K562 (cell line): ENCODE results near the gene CTSS. TPM values are rescaled to one million over a fixed set of nuclear protein-coding genes. Genes with fewer than 3 reads are reported as not detected.
A peak's percentile ranks its signal among the peaks of the same experiment; 100 is the strongest.

Experiments used
- ATAC-seq: fragments of 200-7000 bp; cut with Tn5 transposase; 3 replicates; pipeline ENCODE4 v1.9.1; 2020; ENCODE audit warnings: moderate library complexity
- BruUV-seq: library from RNA; stranded (reverse); fragments of 400-500 nt; replicated peaks from 2 replicates; lab custom pipeline; 2021; lab: Mats Ljungman, UMichigan
- CTCF ChIA-PET: fragments of 300-600 bp; formaldehyde crosslinking; extraction: SDS; loops from one replicate; lab custom pipeline; 2021; ENCODE audit warnings: low intra/inter-chr PET ratio; lab: Yijun Ruan, JAX
- POLR2A ChIA-PET: fragments of 300-600, 350-650 bp; sonication (Branson Sonifier 250); formaldehyde crosslinking; extraction: SDS; loops from one replicate; lab custom pipeline; 2021; ENCODE audit warnings: antibody characterized with exemption, inconsistent platforms; lab: Yijun Ruan, JAX
- DNase-seq, 4 experiments: peaks; one replicate each; pipeline versions ENCODE4 v3.0.0 to v3.0.0-alpha.2; 2011 to 2018; ENCODE audit warnings: low spot score in 3 of 4, mixed read lengths in 3 of 4; ENCODE audit errors: extremely low read depth in 1 of 4
- FAIRE-seq: peaks from 2 replicates; lab custom pipeline; 2011; peaks lifted over from hg19 to GRCh38; lab: Jason Lieb, UNC
- H2AFZ ChIP-seq: 2 replicates; pipeline ENCODE4 v1.6.0; 2011; ENCODE audit warnings: low read depth, low read length, control low read depth, inconsistent platforms
- H3K27ac ChIP-seq: fragments of 200-600 bp; 3 replicates; pipeline ENCODE4 v1.8.0; 2011; ENCODE audit warnings: low read depth, mild to moderate bottlenecking, control low read depth, inconsistent platforms, low read length, moderate library complexity, mixed read lengths; ENCODE audit errors: extremely low read depth
- H3K27me3 ChIP-seq, 2 experiments: fragments of 300-600 bp in 1 of 2; 2 replicates in 1 of 2; 3 replicates in 1 of 2; pipeline versions ENCODE4 v1.6.0 to v1.8.0; 2011; ENCODE audit warnings: inconsistent platforms in 2 of 2, low read length in 2 of 2, mild to moderate bottlenecking in 1 of 2, mixed read lengths in 1 of 2, moderate library complexity in 1 of 2; ENCODE audit not compliant: control insufficient read depth in 2 of 2, insufficient read depth in 2 of 2
- H3K36me3 ChIP-seq: fragments of 300-600 bp; 3 replicates; pipeline ENCODE4 v1.8.0; 2011; ENCODE audit warnings: mild to moderate bottlenecking, low read length, inconsistent platforms; ENCODE audit not compliant: control insufficient read depth, insufficient read depth
- H3K4me1 ChIP-seq, 2 experiments: fragments of 200-600 bp in 1 of 2; replicated peaks in 1 of 2; 2 replicates in 1 of 2; 3 replicates in 1 of 2; pipeline versions ENCODE4 v1.5.1 to v1.8.0; 2011; ENCODE audit warnings: inconsistent platforms in 2 of 2, low read length in 2 of 2, mild to moderate bottlenecking in 1 of 2, mixed read lengths in 1 of 2, moderate library complexity in 1 of 2; ENCODE audit not compliant: control insufficient read depth in 2 of 2, insufficient read depth in 2 of 2
- H3K4me2 ChIP-seq: 2 replicates; pipeline ENCODE4 v1.6.1; 2011; ENCODE audit warnings: low read length, control low read depth, inconsistent platforms, mixed read lengths; ENCODE audit not compliant: insufficient read depth
- H3K4me3 ChIP-seq: fragments of 200-600 bp; sonication (generic), shearing (Covaris generic); 2 replicates; pipeline ENCODE4 v1.5.1; 2016; ENCODE audit warnings: control low read depth, inconsistent platforms
- H3K79me2 ChIP-seq: fragments of 200-600 bp; 3 replicates; pipeline ENCODE4 v1.8.0; 2011; ENCODE audit warnings: low read length, inconsistent platforms; ENCODE audit not compliant: control insufficient read depth, insufficient read depth
- H3K9ac ChIP-seq, 2 experiments: 2 replicates each; pipeline versions ENCODE4 v1.6.0 to v1.6.1; 2011; ENCODE audit warnings: low read depth in 2 of 2, low read length in 2 of 2, control low read depth in 1 of 2, inconsistent platforms in 1 of 2, mild to moderate bottlenecking in 1 of 2, mixed read lengths in 1 of 2; ENCODE audit not compliant: insufficient read depth in 1 of 2
- H3K9me1 ChIP-seq: one replicate; pipeline ENCODE4 v1.6.0; 2011; ENCODE audit warnings: inconsistent platforms, mild to moderate bottlenecking, low read length, moderate library complexity; ENCODE audit not compliant: control insufficient read depth, insufficient read depth
- H3K9me3 ChIP-seq: replicated peaks from 2 replicates; pipeline ENCODE4 v1.5.1; 2011; ENCODE audit warnings: low read depth, low read length, inconsistent platforms; ENCODE audit not compliant: control insufficient read depth, insufficient read depth
- H4K20me1 ChIP-seq: replicated peaks from 2 replicates; pipeline ENCODE4 v1.6.1; 2011; ENCODE audit warnings: low read length, inconsistent platforms, mixed read lengths; ENCODE audit not compliant: control insufficient read depth, insufficient read depth
- ELK1 ChIP-seq: sonication (generic); formaldehyde crosslinking; IDR thresholded peaks from 2 replicates; pipeline ENCODE4 v1.8.1; 2022; ENCODE audit warnings: missing genetic modification reagents
- GTF2F1 ChIP-seq: IDR thresholded peaks from 2 replicates; pipeline ENCODE4 v1.6.1; 2011; ENCODE audit warnings: low read depth, low read length, improper control_type of control experiment
- HDAC8 ChIP-seq: fragments of 450-650 bp; IDR thresholded peaks from 2 replicates; pipeline ENCODE4 v1.6.1; 2016; ENCODE audit warnings: mild to moderate bottlenecking, missing genetic modification characterization, moderate library complexity, missing compliant biosample characterization
- MAFK ChIP-seq: IDR thresholded peaks from 2 replicates; pipeline ENCODE4 v1.6.1; 2011; ENCODE audit warnings: low read length, improper control_type of control experiment
- MXI1 ChIP-seq: IDR thresholded peaks from 2 replicates; pipeline ENCODE4 v1.6.1; 2011; ENCODE audit warnings: low read depth, mild to moderate bottlenecking, improper control_type of control experiment, low read length
- RBM34 ChIP-seq: fragments of 200-400 bp; formaldehyde crosslinking; IDR thresholded peaks from 2 replicates; pipeline ENCODE4 v1.6.1; 2018; ENCODE audit warnings: low read length, borderline replicate concordance; ENCODE audit not compliant: insufficient read depth
- SAFB ChIP-seq: fragments of 200-400 bp; formaldehyde crosslinking; IDR thresholded peaks from 2 replicates; pipeline ENCODE4 v1.6.1; 2017; ENCODE audit warnings: low read depth, low read length, borderline replicate concordance
- TAL1 ChIP-seq: fragments of 450-650 bp; IDR thresholded peaks from 2 replicates; pipeline ENCODE4 v1.6.1; 2016; ENCODE audit warnings: mild to moderate bottlenecking
- TBP ChIP-seq: optimal IDR thresholded peaks from 2 replicates; pipeline ENCODE3; 2011; ENCODE audit warnings: low read depth, low read length, improper control_type of control experiment
- TGIF2 ChIP-seq: sonication (generic); formaldehyde crosslinking; IDR thresholded peaks from 2 replicates; pipeline ENCODE4 v1.8.1; 2022; ENCODE audit warnings: mild to moderate bottlenecking, missing genetic modification reagents, moderate library complexity
- ZNF143 ChIP-seq: sonication (generic); formaldehyde crosslinking; IDR thresholded peaks from 2 replicates; pipeline ENCODE4 v1.9.0; 2022; ENCODE audit warnings: mild to moderate bottlenecking, missing genetic modification reagents
- ZNF282 ChIP-seq: sonication (generic); formaldehyde crosslinking; IDR thresholded peaks from 2 replicates; pipeline ENCODE4 v1.8.1; 2023; ENCODE audit warnings: missing genetic modification reagents
- ZNF316 ChIP-seq: fragments of 450-650 bp; IDR thresholded peaks from 2 replicates; pipeline ENCODE4 v1.6.1; 2016
- ZNF445 ChIP-seq: fragments of 250-450 bp; sonication (Bioruptor Pico); IDR thresholded peaks from 2 replicates; pipeline ENCODE4 v1.4.0; 2020; ENCODE audit warnings: low read depth, mild to moderate bottlenecking, moderate library complexity
- WGBS: fragments of 100-300 bp; shearing (Covaris generic); methylation state at CpG from one replicate; pipeline ENCODE4 v1.1.6; 2016; ENCODE audit warnings: low coverage, mixed read lengths; ENCODE audit not compliant: insufficient coverage; ENCODE audit errors: missing lambda C conversion rate; 5-methylcytosine and 5-hydroxymethylcytosine counted together
- in situ Hi-C: fragments of 300-500 bp; cut with MboI; formaldehyde crosslinking; loops from 4 replicates; pipeline ENCODE4 v1.15.0; 2018; ENCODE audit warnings: inconsistent platforms, mixed read lengths
- intact Hi-C: fragments of 100-400 bp; cut with micrococcal nuclease; formaldehyde crosslinking; loops from 2 replicates; pipeline ENCODE4 v1.14.2; 2022
- polyA plus RNA-seq, 8 experiments: library from polyadenylated mRNA; depleted of rRNA in 4 of 8; stranded (reverse) in 5 of 8; unstranded in 3 of 8; fragments of >200 nt; fragmentation: Nextera tagmentation in 2 of 8; fragmentation: Illumina TruSeq in 1 of 8; extraction: Ambion mirVana in 2 of 8; extraction: Trizol in 1 of 8; gene quantifications; 2 replicates each; pipeline versions ENCODE4 v1.2.1 to v1.2.3, GENCODE V29; 2011 to 2014; ENCODE audit warnings: inconsistent platforms in 1 of 8, missing spikeins in 1 of 8
- total RNA-seq, 7 experiments: library from RNA; depleted of rRNA in 6 of 7; stranded (reverse); fragments of >200 nt in 6 of 7; fragmentation: Illumina TruSeq in 2 of 7; extraction: Trizol in 2 of 7; gene quantifications; 2 replicates each; pipeline versions ENCODE4 v1.2.1 to v1.2.3, GENCODE V29; 2011 to 2021; ENCODE audit warnings: low replicate concordance in 1 of 7
- TF ChIP-seq, protein P1 (sequence below), 3 experiments: fragments of 200-800 bp in 1 of 3; sonication (Bioruptor generic) in 1 of 3; sonication (generic) in 1 of 3; formaldehyde crosslinking in 1 of 3; IDR thresholded peaks; 2 replicates each; pipeline versions ENCODE4 v1.6.1 to v1.8.0; 2016 to 2022; ENCODE audit warnings: mild to moderate bottlenecking in 2 of 3, missing compliant biosample characterization in 2 of 3, missing genetic modification characterization in 2 of 3, missing genetic modification reagents in 1 of 3

The CTSS gene
- total and polyA plus RNA-seq, 9 of the 15 experiments (the other 6 are each of a cell fraction or from before 2014, with no cell fraction given) = 8.6 to 24.9 (median 10.3) TPM

DNA sequence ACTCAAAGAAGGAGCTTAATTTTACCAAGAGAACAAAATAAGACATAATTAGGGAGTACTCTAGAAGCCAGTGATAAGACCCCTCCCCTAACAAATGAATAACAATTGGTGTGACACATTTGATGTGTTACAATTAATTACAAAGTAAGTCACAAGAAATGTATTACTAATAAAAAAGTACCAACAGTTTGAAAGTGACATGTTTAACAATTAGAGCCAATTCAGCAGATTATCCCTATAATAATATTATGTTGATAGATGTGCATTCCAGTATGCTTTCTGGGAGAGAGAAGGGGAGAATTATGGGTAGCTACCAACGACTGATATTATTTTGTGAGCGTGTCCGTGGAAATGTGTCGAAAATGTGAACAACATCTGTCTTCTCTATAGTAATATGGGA lies 23.4 kb upstream of the CTSS start:
- Histone ChIP-seq H4K20me1 (no peaks in the 10 kb centered on the region), H3K36me3 (no peaks in the 10 kb centered on the region), H2AFZ (peak overlapping the region; percentile 29; the same call in 1 of the 2 replicates), H3K9me1 (no peaks in the 10 kb centered on the region), H3K27me3 (no peaks in the 10 kb centered on the region), H3K9ac (no peak overlapping the region), H3K79me2 (no peaks in the 10 kb centered on the region), H3K4me3 (no peak overlapping the region), H3K9me3 (no peaks in the 10 kb centered on the region), H3K4me1 (peaks cover 0 to 3% of the 10 kb centered on the region in 2 experiments; a peak in 1 of 5 replicates), H3K27ac (no peak overlapping the region), H3K4me2 (no peak overlapping the region)
- intact Hi-C loops (no loop called here), in situ Hi-C loops (no loop called here)
- 0 out of 2 replicates have a peak, but pooled peaks have one; percentile 5 for TF ChIP-seq MAFK
- TF ChIP-seq TBP = no peak
- peak; percentile 53 for TF ChIP-seq ZNF316
- DNase-seq = no peak
- ATAC-seq = no peak
- POLR2A ChIA-PET = interaction anchor here (1.0 to 1.8 kb wide), 2 partner anchors 20 to 37 kb away, joined by 5 read pairs; no protein-coding TSS in a partner anchor
- CTCF ChIA-PET = no interaction called here
- no peak for FAIRE-seq
- 79% methylated on average over 4 of the region's 4 CpGs for whole genome bisulfite sequencing
- no TSS peak for BruUV-seq

GRCh38 chr1:150787455-150787854 lies 21.9 kb upstream of the CTSS start:
- Histone ChIP-seq H3K4me2 (peak overlapping the region; percentile 59; the same call in 1 of the 2 replicates), H3K36me3 (no peaks in the 10 kb centered on the region), H3K4me3 (no peak overlapping the region), H3K9me1 (no peaks in the 10 kb centered on the region), H3K27me3 (no peaks in the 10 kb centered on the region), H3K79me2 (no peaks in the 10 kb centered on the region), H4K20me1 (no peaks in the 10 kb centered on the region), H3K9me3 (no peaks in the 10 kb centered on the region), H2AFZ (no peak overlapping the region), H3K4me1 (peaks cover 3% of the 10 kb centered on the region in 2 experiments; a peak in 2 of 5 replicates), H3K27ac (no peak overlapping the region), H3K9ac (no peak overlapping the region)
- no peak for DNase-seq
- FAIRE-seq = no peak
- in situ Hi-C loops (no loop called here), intact Hi-C loops (no loop called here)
- BruUV-seq = no TSS peak
- no peak for ATAC-seq
- ChIA-PET CTCF (no interaction called here), POLR2A (interaction anchor here (0.7 to 1.8 kb wide), 3 partner anchors 19 to 35 kb away, joined by 3 to 5 read pairs (median 4); partner anchors contain the start of gene CTSS)
- TF ChIP-seq TGIF2 (CRISPR knock-in tag) = no peak
- no peak for TF ChIP-seq RBM34
- TF ChIP-seq SAFB = no peak
- TF ChIP-seq ZNF143 = no peak
- TF ChIP-seq ZNF282 (CRISPR knock-in tag) = no peak
- TF ChIP-seq ELK1 (CRISPR knock-in tag) = no peak
- TF ChIP-seq HDAC8 (tag) = no peak
- no peak for TF ChIP-seq MXI1
- TF ChIP-seq, protein P1, sequence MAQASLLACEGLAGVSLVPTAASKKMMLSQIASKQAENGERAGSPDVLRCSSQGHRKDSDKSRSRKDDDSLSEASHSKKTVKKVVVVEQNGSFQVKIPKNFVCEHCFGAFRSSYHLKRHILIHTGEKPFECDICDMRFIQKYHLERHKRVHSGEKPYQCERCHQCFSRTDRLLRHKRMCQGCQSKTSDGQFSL (CRISPR knock-in tag; IDR thresholded peaks at IDR 0.05) = no peak
- TF ChIP-seq, protein P1 (tag; IDR thresholded peaks at IDR 0.05) = no peak
- no peak for TF ChIP-seq GTF2F1
- no peak for TF ChIP-seq TAL1
- no peak for TF ChIP-seq ZNF445 (CRISPR knock-in tag)
